ENCODE measurements around the gene FTH1. TPM values are rescaled to one million over a fixed set of nuclear protein-coding genes. Genes with fewer than 3 reads are reported as not detected.

FTH1 gene
- total RNA-seq (2,097 and 2,219 TPM in 2 replicates), polyA plus RNA-seq (2,789 and 3,749 TPM in 2 replicates), polyA minus RNA-seq (ENCODE audit: low replicate concordance) (2,081 and 2,338 TPM in 2 replicates)
- polyA plus RNA-seq (2012) = 6,217 and 7,699 TPM in 2 replicates

- Histone ChIP-seq H3K4me2 (ENCODE audit: extremely low read depth, insufficient read depth, low read length) (peak within 1 kb of the TSS; percentile 90), H2AFZ (ENCODE audit: low read length) (peak within 1 kb of the TSS; percentile 28), H3K36me3 (ENCODE audit: control insufficient read depth, insufficient read depth, low read length) (peaks cover 13% of the 10 kb centered on the region), H3K4me3 (replicated peaks in 1 of 4; ENCODE audit: control extremely low read depth in 1 of 4, insufficient read depth in 1 of 4, low read depth in 3 of 4, low read length in 4 of 4) (peak within 1 kb of the TSS; percentile 78 to 93 (median 88)), H3K9ac (ENCODE audit: insufficient read depth, low read length) (peak within 1 kb of the TSS; percentile 78), H3K4me1 (ENCODE audit: control insufficient read depth, extremely low read depth, insufficient read depth, low read length) (peaks cover 34% of the 10 kb centered on the region), H3K9me3 (ENCODE audit: control insufficient read depth, insufficient read depth, low read depth, low read length) (no peaks in the 10 kb centered on the region), H3K79me2 (ENCODE audit: control insufficient read depth, insufficient read depth, low read length) (peaks cover 38% of the 10 kb centered on the region), H4K20me1 (ENCODE audit: control insufficient read depth, extremely low read depth, insufficient read depth, low read length) (peaks cover 6% of the 10 kb centered on the region), H3K27ac (ENCODE audit: insufficient read depth, low read length) (peak within 1 kb of the TSS; percentile 91), H3K27me3 (ENCODE audit: control insufficient read depth, insufficient read depth, low read length) (no peaks in the 10 kb centered on the region)
- peak; percentile 83 to 94 for DNase-seq (ENCODE audit: low read depth in 2 of 2)
- no peak for TF ChIP-seq EZH2 (IDR thresholded peaks at IDR 0.05; ENCODE audit: low read length, missing control alignments)
- TF ChIP-seq, protein P1, sequence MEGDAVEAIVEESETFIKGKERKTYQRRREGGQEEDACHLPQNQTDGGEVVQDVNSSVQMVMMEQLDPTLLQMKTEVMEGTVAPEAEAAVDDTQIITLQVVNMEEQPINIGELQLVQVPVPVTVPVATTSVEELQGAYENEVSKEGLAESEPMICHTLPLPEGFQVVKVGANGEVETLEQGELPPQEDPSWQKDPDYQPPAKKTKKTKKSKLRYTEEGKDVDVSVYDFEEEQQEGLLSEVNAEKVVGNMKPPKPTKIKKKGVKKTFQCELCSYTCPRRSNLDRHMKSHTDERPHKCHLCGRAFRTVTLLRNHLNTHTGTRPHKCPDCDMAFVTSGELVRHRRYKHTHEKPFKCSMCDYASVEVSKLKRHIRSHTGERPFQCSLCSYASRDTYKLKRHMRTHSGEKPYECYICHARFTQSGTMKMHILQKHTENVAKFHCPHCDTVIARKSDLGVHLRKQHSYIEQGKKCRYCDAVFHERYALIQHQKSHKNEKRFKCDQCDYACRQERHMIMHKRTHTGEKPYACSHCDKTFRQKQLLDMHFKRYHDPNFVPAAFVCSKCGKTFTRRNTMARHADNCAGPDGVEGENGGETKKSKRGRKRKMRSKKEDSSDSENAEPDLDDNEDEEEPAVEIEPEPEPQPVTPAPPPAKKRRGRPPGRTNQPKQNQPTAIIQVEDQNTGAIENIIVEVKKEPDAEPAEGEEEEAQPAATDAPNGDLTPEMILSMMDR (conservative IDR thresholded peaks at IDR 0.05 in 1 of 2, IDR thresholded peaks at IDR 0.05 in 1 of 2; ENCODE audit: low read depth in 1 of 2, low read length in 2 of 2) = no peak
These were observed at the start of gene FTH1 for GRCh38 chr11:61967116-61967923. FTH1 (minus strand) TSS chr11:61967634; CDS start chr11:61967425, 209 bp downstream.

- no peak overlapping the region for H3K27ac ChIP-seq (ENCODE audit: insufficient read depth, low read length)
- no peaks in the 10 kb centered on the region for H3K36me3 ChIP-seq (ENCODE audit: control insufficient read depth, insufficient read depth, low read length)
- H3K4me3 ChIP-seq (replicated peaks in 1 of 4; ENCODE audit: control extremely low read depth in 1 of 4, insufficient read depth in 1 of 4, low read depth in 3 of 4, low read length in 4 of 4) = no peak overlapping the region
- no peaks in the 10 kb centered on the region for H4K20me1 ChIP-seq (ENCODE audit: control insufficient read depth, extremely low read depth, insufficient read depth, low read length)
- H3K27me3 ChIP-seq (ENCODE audit: control insufficient read depth, insufficient read depth, low read length) = no peaks in the 10 kb centered on the region
- no peak for DNase-seq (ENCODE audit: low read depth in 2 of 2)
- no peaks in the 10 kb centered on the region for H3K79me2 ChIP-seq (ENCODE audit: control insufficient read depth, insufficient read depth, low read length)
- H3K4me1 ChIP-seq (ENCODE audit: control insufficient read depth, extremely low read depth, insufficient read depth, low read length) = no peaks in the 10 kb centered on the region
- TF ChIP-seq, protein P1 (conservative IDR thresholded peaks at IDR 0.05 in 1 of 2, IDR thresholded peaks at IDR 0.05 in 1 of 2; ENCODE audit: low read depth in 1 of 2, low read length in 2 of 2) = no peak
- TF ChIP-seq EZH2 (IDR thresholded peaks at IDR 0.05; ENCODE audit: low read length, missing control alignments) = no peak
- no peak overlapping the region for H3K4me2 ChIP-seq (ENCODE audit: extremely low read depth, insufficient read depth, low read length)
- H3K9me3 ChIP-seq (ENCODE audit: control insufficient read depth, insufficient read depth, low read depth, low read length) = no peaks in the 10 kb centered on the region
- H2AFZ ChIP-seq (ENCODE audit: low read length) = no peak overlapping the region
- no peak overlapping the region for H3K9ac ChIP-seq (ENCODE audit: insufficient read depth, low read length)
These were observed 48.2 kb upstream of the FTH1 start for GRCh38 chr11:62015615-62016014.

DNA sequence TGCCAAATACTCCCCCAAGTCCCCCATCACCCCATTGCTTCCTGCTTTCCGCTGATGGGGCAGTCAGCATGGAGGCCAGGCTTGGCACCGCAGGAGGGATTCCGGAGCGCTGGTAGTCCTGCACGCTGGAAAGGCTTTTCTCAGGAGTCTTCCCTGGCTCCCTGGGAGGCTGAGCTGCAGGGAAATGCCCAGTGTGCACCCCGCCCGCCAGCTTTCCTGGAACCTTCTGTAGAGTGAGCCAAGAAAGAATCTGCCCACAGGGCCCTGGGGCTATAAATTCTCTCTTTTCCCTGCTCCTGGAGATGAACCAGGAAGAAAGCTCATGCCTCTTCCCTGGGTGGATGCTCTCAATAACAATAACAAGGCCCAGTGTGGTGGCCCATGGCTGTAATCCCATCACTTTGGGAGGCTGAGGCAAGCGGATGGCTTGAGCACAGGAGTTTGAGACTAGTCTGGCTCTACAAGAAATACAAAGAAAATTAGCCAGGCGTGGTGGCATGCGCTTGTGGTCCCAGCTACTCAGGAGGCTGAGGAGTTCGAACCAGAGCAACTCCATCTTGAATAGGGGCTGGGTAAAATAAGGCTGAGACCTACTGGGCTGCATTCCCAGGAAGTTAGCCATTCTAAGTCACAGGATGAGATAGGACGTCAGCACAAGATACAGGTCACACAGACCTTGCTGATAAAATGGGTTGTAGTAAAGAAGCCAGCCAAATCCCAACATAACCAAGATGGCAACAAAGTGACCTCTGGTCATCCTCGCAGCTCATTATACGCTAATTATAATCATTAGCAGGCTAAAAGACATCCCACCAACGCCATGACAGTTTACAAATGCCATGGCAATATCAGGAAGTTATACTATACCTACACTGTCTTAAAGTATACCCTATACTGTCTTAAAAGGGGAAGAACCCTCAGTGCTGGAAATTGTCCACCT is 46.4 kb upstream of the FTH1 start:
- Histone ChIP-seq H3K27me3 (ENCODE audit: control insufficient read depth, insufficient read depth, low read length) (no peaks in the 10 kb centered on the region), H3K36me3 (ENCODE audit: control insufficient read depth, insufficient read depth, low read length) (no peaks in the 10 kb centered on the region), H3K4me3 (replicated peaks in 1 of 4; ENCODE audit: control extremely low read depth in 1 of 4, insufficient read depth in 1 of 4, low read depth in 3 of 4, low read length in 4 of 4) (no peak overlapping the region), H3K9me3 (ENCODE audit: control insufficient read depth, insufficient read depth, low read depth, low read length) (no peaks in the 10 kb centered on the region), H2AFZ (ENCODE audit: low read length) (no peak overlapping the region), H3K79me2 (ENCODE audit: control insufficient read depth, insufficient read depth, low read length) (no peaks in the 10 kb centered on the region), H3K4me1 (ENCODE audit: control insufficient read depth, extremely low read depth, insufficient read depth, low read length) (no peaks in the 10 kb centered on the region), H4K20me1 (ENCODE audit: control insufficient read depth, extremely low read depth, insufficient read depth, low read length) (no peaks in the 10 kb centered on the region), H3K27ac (ENCODE audit: insufficient read depth, low read length) (no peak overlapping the region), H3K9ac (ENCODE audit: insufficient read depth, low read length) (no peak overlapping the region), H3K4me2 (ENCODE audit: extremely low read depth, insufficient read depth, low read length) (no peak overlapping the region)
- DNase-seq (ENCODE audit: low read depth in 2 of 2) = no peak
- no peak for TF ChIP-seq EZH2 (IDR thresholded peaks at IDR 0.05; ENCODE audit: low read length, missing control alignments)

Measured in fibroblast of lung (primary cell).